ENCODE results near the gene SYT1.

Gene SYT1

DNA sequence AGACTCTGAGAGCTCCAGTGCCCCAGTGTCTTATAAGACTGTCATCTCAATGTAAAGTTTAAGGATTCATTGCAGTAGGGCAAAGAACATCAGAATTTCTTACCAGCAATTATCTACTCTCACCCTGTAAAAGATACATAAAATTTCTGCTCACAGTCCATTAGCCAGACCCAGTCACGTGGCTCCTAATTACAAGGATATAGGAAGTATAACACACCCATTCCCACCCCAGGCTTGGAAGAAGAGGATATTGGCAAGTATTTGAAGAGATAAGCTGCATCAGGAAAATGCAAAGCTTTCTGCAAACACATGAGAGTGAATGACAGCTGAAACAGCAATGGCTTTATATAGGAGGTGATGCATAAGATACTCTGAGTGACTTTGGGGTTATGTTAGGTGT lies 14.3 kb downstream of the SYT1 start:
- no peak overlapping the region for H3K4me3 ChIP-seq (ENCODE audit: low read length)
- no peak for TF ChIP-seq ZNF274 (IDR thresholded peaks at IDR 0.05; ENCODE audit: low read depth, low read length)

DNA sequence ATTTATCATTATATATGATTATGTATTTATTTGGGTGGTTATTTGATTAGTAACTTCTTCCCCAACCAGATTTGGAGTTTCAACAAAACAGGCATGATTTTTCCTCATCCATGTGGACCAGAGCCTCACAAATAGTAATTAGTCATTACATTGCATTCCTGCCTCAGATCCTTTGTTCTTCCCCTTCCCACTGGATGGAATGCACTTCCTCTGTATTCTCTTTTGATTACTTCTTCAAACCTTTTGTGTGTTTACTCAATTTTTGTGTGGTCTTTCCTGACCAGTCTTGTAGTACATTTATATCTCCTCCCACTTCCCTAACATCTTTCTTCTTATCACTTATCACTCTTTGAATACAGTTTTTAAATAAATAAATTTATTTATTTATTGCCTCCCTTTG lies 15.5 kb downstream of the SYT1 start:
- no peak overlapping the region for H3K4me3 ChIP-seq (ENCODE audit: low read length)
- TF ChIP-seq ZNF274 (IDR thresholded peaks at IDR 0.05; ENCODE audit: low read depth, low read length): no peak

GRCh38 chr12:78881685-78882084 lies 17.1 kb downstream of the SYT1 start:
- H3K4me3 ChIP-seq (ENCODE audit: low read length): no peak overlapping the region
- no peak for TF ChIP-seq ZNF274 (IDR thresholded peaks at IDR 0.05; ENCODE audit: low read depth, low read length)

GRCh38 chr12:78885466-78885865 lies 20.9 kb downstream of the SYT1 start:
- H3K4me3 ChIP-seq (ENCODE audit: low read length): no peak overlapping the region

DNA sequence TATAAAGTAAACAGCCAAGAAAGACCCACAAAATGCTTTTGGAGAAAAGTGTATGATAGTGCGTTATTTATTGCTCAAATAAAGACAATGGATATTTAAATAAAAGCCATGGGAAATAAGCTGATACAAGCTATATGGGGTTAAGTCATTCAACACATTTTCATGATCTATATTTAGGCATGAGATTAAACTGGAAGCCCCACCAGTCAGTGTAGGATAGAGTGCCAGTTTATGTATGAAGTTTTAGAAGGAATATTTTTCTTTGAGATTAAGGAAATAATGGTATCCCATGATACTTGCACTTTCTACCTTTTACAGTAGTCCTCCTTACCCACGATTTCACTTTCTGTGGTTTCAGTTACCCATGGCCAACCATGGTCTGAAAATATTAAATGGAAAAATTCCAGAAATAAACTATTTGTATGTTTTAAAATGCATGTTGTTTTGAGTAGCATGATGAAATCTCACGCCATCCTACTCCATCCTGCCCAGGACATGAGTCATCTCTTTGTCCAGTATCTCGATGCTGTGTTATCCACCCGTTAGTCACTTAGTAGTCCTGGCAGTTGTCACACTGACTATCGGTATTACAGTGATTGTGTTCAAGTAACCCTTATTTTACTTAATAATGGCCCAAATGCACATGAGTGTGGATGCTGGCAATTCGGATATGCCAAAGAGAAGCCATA lies 22.3 kb downstream of the SYT1 start:
- TF ChIP-seq ZNF274 (IDR thresholded peaks at IDR 0.05; ENCODE audit: low read depth, low read length): no peak
- H3K4me3 ChIP-seq (ENCODE audit: low read length): no peak overlapping the region

More at GRCh38 chr12:78885466-78885865, 20.9 kb downstream of the SYT1 start:
- no peak for TF ChIP-seq ZNF274 (IDR thresholded peaks at IDR 0.05; ENCODE audit: low read depth, low read length)

DNA sequence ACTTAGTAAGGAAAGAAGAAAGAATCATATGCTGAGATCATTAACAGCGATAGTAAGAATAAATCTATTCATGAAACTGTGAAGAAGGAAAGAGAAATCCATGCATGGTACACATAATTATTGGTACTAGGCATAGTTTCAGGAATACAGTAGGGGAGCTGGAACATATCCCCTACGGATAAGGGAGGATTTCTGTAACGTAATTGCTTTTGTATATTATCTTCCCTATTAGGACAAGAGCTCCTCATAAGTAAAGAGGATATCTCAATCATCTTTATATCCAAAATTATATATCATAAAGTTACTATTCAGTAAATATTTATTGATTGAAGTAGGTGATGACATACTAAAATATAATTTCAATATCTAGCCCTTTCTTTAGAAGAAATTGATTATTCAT lies 22.9 kb downstream of the SYT1 start:
- TF ChIP-seq ZNF274 (IDR thresholded peaks at IDR 0.05; ENCODE audit: low read depth, low read length): no peak
- no peak overlapping the region for H3K4me3 ChIP-seq (ENCODE audit: low read length)

GRCh38 chr12:78888568-78888967 lies 24.0 kb downstream of the SYT1 start:
- no peak for TF ChIP-seq ZNF274 (IDR thresholded peaks at IDR 0.05; ENCODE audit: low read depth, low read length)
- H3K4me3 ChIP-seq (ENCODE audit: low read length): no peak overlapping the region

DNA sequence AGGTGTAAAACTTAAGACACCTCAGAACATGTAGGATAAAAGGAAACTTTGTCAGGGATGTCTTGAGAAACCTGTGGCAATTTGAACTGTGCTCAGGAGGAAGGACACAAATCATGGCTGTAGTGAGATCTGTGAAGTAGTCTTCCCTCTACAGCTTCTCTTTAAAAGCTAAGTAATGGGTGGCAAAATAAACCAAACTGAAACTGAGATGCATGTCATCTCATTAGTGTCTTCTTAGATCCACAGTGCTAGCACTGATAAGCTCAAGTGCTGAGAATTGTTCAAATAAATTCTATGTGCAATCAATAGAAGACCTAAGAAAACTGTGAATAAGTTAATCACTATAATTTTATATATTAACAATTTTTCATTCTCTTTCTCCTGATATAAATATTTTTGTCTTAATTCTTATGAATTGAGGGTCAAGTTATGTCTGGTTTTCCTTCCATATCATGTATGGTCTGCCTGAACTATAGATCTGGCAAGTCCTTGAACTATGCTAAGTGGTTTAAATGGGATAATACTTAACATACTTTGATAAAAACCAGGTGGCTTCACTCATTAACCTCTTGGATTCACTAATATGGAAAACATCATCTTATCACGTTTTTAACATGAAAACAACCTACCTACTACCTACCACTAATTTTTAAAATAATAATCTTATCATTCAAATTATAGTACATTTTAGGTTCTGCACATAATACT lies 27.2 kb downstream of the SYT1 start:
- no peak for TF ChIP-seq ZNF274 (IDR thresholded peaks at IDR 0.05; ENCODE audit: low read depth, low read length)
- no peak overlapping the region for H3K4me3 ChIP-seq (ENCODE audit: low read length)

DNA sequence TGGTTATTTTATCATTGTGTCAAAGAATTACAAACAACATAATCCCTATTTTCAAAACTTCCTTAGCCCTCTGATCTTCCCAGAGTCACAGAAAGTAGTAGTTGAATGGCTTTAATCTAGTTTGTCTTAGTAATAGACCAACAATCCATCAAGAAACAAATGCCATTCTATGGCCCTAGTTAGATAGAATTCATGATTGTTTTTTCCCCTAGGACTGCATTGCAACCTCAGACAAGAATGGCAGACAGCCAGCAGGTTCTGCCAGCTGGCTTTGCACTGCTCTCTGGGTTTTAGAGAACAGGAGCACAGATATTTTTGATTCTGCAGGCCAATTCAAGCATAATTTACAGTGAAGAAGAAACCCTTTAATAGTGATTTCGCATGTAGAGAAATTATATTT lies 33.8 kb downstream of the SYT1 start:
- H3K4me3 ChIP-seq (ENCODE audit: low read length): no peak overlapping the region
- TF ChIP-seq ZNF274 (IDR thresholded peaks at IDR 0.05; ENCODE audit: low read depth, low read length): no peak

DNA sequence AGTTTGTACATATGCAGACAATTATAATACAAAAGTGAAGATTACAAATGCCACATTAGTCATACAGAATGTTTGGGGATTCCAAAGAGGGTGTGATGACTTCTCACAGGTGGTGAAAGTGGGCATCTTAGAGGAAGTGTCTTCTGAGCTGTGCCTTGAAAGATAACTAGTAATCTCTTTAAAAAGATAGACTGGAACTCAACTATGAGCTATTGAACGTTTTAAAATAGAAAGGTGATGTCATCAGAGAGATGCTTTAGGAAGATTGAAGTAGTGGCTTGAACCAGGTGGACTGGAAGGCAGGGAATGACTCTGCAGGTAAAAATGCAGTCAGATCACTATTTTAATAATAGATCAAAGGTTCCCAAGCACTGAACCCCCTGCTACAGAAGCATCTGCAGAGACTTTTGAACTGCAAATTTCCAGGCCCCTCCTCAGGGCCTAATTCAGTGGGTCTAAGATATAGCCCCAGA lies 50.3 kb downstream of the SYT1 start:
- TF ChIP-seq ZNF274 (IDR thresholded peaks at IDR 0.05; ENCODE audit: low read depth, low read length): no peak
- H3K4me3 ChIP-seq (ENCODE audit: low read length): no peak overlapping the region

DNA sequence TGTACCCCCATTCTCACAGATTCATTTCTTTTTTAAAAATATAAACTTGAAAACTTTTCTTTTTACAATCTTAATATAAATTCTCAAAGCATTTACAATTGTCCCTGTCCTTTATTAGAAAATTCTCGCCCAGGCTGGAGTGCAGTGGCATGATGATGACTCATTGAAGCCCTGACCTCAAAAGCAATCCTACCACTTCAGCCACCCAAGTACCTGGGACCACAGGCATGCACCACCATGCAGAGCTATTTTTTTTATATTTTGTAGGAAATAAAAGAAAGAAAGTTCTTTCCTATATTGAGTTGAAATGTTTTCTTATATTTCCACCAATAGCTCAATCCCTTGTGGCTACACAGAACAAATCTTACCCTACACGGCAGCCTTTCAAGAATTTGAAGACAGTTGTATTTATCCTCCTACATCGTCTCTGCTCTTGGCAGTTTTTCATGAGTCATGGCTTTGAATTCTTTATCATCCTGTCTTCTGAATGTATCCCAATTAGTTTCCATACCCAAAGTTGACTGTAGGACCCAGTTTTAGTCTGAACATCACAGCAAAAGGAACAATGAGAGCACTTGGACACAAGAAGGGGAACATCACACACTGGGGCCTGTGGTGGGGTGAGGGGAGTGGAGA lies 52.4 kb downstream of the SYT1 start:
- H3K4me3 ChIP-seq (ENCODE audit: low read length): no peak overlapping the region
- no peak for TF ChIP-seq ZNF274 (IDR thresholded peaks at IDR 0.05; ENCODE audit: low read depth, low read length)

GRCh38 chr12:78917513-78917912 lies 52.9 kb downstream of the SYT1 start:
- TF ChIP-seq ZNF274 (IDR thresholded peaks at IDR 0.05; ENCODE audit: low read depth, low read length): no peak
- no peak overlapping the region for H3K4me3 ChIP-seq (ENCODE audit: low read length)

DNA sequence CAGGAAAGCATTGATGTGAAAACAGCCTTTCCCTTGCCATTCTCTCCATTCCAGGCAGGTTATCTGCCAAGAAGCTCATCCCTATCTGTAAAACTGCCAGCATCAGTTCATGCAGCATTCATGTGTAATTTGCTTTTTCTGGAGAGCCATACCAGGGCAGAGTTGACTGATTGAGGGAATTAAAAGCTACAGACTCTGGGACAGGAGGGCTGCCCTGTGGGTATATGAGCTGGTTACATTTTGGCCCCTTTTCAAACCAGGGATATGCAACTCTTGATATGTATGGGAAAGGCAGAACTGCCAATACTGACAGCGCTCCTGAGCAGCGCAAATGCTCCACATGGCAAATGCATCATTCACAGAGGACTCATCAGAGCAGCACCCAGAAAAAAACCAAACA lies 53.7 kb downstream of the SYT1 start:
- no peak overlapping the region for H3K4me3 ChIP-seq (ENCODE audit: low read length)
- no peak for TF ChIP-seq ZNF274 (IDR thresholded peaks at IDR 0.05; ENCODE audit: low read depth, low read length)

DNA sequence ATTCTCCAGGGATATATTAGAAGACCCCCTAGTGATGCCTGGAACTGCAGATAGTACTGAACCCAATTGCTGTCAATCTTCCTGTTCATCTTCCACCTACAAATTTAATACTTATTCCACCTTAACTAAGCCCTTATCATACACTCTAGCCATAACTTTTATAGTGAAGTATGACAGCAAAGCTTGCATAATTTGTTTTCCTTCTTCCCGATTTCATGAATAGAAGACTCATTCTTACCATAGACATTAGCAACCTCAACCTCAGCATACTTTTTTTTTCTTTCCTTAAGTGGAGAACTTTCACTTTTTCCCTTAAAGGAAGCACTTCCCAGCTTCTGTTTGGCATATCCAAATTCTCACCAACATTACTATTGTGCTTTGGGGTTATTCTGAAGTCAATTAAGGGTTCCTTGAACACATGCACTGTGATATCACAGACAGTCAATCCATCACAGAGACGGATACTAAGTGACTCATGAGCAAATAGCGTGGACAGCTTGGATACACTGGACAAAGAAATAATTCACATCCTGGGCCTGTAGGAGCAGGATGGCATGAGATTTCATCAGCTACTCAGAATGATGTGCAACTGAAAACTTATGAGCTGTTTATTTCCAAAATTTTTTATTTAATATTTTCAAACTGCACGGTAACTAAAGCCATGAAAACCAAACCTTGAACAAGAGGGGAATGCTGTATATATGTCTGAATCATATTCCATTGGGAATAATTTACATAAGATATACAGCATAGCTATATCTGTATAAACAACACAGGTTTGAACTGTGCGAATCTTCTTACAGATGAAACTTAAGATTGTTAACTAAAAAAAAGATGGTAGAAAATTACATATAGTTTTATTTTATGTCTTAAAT lies 63.9 kb downstream of the SYT1 start:
- H3K4me3 ChIP-seq (ENCODE audit: low read length): no peak overlapping the region
- TF ChIP-seq ZNF274 (IDR thresholded peaks at IDR 0.05; ENCODE audit: low read depth, low read length): no peak

Measured in GM08714 (cell line).